ENCODE results near the gene TMEM176B.
"Not testable (repeated sequence)": the region's sequence is repeated elsewhere in the genome, so short reads cannot be mapped to it uniquely, and the experiment has no call there.

Gene TMEM176B

GRCh38 chr7:150791304-150791703, 8.9 kb downstream of the TMEM176B start:
- no peak for DNase-seq (ENCODE audit: low read depth in 1 of 2, low spot score in 1 of 2)

DNA sequence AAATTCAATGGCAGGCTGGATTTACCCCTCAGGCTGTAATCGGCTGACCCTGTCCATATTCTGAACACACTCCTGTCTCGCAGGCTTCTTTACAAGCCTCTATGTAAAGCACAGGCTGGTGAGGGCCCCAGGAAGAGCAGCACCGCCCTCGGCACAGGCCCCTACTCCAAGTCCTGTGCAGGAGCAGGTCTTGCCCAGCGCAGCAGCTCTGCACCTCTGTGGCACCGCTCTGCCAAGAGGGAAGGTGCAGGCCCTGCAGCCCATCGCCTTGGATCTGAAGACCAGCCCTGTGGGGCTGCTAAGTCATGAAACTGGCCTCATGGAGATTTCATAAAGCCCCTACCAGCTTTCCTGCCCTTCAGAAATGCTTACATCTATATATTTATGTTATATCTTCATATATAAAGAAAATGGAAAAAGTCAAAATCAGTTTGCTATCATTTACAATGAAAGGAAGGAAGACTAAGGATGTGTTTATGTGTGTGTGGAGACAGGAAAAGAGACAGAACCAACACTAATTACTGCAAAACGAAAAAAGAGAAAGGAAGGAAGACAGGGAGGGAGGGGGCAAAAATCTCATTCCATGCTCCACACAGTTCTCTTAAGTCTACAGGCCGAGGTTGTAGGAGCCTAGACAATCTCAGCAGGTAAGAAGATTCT, 9.6 kb downstream of the TMEM176B start:
- DNase-seq (ENCODE audit: low read depth in 1 of 2, low spot score in 1 of 2): no peak

DNA sequence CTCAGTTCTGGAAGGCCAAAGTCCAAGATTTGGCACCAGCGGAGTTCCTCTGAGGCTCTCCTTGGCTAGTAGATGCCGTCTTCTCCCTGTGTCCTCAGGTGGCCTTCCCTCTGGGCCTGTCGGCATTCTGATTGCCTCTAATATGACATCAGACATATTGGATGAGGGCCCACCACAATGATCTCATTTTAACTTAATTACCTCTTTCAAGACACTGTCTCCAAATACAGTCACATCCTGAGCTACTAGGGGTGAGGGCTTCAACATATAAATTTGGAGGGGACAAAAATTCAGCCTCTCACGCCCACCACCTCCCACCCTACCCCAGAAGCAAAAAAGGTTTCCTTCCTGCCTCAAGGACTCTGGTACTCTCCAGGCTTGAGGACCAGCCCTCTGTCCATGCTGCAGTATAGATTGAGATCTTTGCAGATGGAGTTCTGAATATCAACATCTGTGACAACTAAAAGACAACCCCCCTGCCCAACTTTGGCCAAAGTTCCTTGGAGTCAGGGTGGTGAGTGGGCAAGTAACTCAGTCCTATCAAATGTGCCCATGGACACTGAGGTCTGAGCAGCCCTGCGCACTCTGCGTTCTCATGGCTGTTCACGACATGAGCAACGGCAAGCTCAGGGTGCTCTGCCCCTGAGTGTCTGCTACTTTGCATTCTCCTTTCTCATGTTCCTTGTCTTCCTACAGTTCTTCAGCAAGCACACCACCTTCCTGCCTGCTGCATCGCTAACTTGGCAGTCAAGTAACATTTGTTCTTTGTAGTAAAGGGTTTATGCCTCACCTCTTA, 11.5 kb downstream of the TMEM176B start:
- DNase-seq (ENCODE audit: low read depth in 1 of 2, low spot score in 1 of 2): no peak

DNA sequence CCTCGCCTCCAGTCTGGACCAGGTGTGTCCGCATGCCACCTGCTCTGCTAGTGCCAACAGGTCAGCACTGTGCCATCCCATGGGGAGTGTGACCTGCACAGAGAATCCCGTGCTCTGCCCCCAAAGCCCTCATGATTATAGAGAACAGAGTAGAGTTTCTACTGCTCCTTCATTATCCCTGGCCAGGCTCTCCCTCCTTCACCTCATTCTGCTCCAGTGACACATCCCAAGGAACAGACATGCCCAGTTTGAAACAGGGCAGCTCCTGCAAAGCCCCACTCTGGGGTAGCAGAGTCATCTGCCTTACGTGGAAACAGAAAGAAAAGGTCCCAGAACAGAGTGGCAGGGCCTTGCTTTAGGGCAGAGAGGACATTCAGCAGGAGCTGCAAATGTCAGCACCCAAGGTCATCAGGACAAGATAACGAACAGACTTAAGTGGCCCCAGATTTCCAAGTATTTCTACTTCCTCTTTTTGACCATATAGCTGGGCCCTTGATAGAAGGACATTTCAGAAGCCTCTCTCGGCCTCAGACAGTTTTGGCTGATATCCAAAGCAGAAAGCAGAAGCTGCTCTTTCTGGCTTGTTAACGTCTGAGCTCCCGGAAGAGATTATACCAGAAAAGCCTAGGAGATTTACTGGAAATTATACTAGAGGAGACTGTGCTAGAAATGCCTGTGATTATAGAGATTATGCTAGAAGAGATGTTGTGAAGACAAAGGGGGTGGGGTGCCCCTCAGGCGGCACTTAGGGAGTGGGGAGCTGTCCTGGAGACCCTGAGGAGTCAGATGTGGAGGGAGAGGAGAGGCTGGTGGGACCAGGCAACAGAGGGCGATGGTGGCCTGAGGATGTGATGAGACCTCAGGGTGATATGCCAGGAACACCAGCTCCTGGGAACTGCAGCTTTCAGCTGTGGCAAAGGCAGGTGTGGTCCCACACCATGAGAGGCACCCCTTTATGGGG, 12.6 kb downstream of the TMEM176B start:
- no peak for DNase-seq (ENCODE audit: low read depth in 1 of 2, low spot score in 1 of 2)

GRCh38 chr7:150784954-150785353, 15.2 kb downstream of the TMEM176B start:
- DNase-seq (ENCODE audit: low read depth in 1 of 2, low spot score in 1 of 2): no peak

DNA sequence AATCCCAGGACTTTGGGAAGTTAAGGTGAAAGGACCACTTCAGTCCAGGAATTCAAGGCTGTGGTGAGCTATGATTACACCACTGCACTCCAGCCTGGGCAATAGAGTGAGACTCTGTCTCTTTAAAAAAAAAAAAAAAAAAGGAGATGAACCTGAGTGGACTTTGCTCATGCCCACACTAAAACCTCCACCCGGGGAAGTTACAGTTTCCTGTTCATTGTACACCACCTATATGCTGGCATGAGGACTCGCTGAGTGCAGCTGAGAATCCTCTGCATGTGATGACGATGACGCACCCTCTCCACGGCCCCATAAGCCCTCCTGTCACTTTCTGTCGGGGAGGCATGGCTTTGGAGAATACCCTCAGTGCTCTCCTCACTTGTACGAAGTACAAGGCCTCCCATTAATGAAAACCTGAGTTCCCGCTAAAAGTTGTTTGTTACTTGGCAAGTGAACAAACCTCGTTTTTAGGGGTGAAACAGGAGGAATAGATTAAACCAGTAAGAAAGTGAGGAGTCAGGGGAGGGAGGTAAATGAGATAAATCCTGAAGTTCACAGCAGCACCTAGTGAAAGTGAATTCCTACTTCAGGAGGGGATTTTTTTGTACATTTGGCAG, 15.9 kb downstream of the TMEM176B start:
- no peak for DNase-seq (ENCODE audit: low read depth in 1 of 2, low spot score in 1 of 2)

DNA sequence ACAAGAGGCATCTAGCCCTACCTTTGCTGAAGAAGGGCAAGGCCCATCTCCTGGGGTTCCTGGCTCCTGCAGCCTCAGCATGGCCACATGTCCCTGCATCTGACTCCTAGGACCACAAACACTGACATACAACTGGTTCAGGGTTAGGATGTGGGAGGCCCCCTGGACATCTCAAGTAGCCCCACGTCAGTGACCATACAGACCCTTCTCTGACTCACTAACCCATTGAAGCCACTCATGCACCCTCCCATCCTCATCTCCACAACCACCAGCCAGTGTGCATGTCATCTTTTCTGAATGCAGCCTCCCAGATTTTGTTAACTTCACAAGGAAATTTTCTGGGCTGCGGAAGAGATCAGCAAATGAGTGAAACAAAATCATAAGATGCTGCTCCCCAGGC, 18.2 kb downstream of the TMEM176B start:
- no peak for DNase-seq (ENCODE audit: low read depth in 1 of 2, low spot score in 1 of 2)

- no peak for DNase-seq (ENCODE audit: low read depth in 1 of 2, low spot score in 1 of 2)
These were observed 19.1 kb downstream of the TMEM176B start for GRCh38 chr7:150781103-150781502.

- no peak for DNase-seq (ENCODE audit: low read depth in 1 of 2, low spot score in 1 of 2)
These were observed 19.9 kb downstream of the TMEM176B start for GRCh38 chr7:150780292-150780691.

- DNase-seq (ENCODE audit: low read depth in 1 of 2, low spot score in 1 of 2): peak; percentile 52 to 68
These were observed 21.3 kb downstream of the TMEM176B start for GRCh38 chr7:150778738-150779301.

DNA sequence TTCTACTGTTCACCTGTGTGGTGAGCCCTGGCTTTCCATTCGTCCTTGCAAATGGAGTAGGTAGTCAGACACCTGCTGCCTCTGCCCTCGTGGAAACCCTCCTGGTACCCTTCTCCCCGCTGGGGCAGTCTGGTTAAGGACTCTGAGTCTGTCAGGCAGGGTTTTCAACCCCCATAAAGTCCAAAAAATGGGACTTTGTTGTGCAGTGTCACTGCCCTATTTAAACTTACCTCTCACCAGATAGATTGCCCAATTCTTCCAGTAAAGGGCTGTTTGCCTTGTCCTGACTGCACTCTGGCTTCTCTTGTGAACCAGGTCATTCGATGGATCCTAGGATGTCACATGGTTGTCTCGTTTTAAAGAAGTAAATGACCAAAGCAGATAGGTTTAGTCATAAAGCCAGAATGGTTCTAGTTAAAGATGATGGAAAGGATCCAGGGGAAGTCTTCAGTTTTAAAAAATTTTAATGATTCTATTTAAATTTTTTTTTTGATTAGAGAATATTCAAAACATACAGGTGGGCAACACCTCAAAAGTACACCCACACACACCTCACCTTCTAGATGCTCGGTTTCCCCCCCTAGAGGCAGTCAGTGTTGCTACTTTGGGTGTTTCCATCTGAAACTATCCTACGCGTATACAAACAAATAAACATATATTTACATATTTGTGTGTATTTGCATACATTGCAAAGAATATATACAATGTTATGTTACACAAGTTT, 22.0 kb downstream of the TMEM176B start:
- DNase-seq (ENCODE audit: low read depth in 1 of 2, low spot score in 1 of 2): no peak

DNA sequence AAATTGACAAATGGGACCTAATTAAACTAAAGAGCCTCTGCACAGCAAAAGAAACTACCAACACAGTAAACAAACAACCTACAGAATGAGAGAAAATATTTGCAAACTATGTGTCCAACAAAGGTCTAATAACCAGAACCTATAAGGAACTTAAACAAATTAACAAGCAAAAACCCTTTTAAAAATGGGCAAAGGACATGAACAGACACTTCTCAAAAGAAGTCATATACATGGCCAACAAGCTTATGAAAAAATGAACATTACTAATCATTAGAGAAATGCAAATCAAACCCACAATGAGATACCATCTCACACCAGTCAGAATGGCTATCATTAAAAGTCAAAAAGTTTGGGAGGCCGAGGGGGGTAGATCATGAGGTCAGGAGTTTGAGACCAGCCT, 26.0 kb downstream of the TMEM176B start:
- DNase-seq (ENCODE audit: low read depth in 1 of 2, low spot score in 1 of 2): not testable (repeated sequence)

DNA sequence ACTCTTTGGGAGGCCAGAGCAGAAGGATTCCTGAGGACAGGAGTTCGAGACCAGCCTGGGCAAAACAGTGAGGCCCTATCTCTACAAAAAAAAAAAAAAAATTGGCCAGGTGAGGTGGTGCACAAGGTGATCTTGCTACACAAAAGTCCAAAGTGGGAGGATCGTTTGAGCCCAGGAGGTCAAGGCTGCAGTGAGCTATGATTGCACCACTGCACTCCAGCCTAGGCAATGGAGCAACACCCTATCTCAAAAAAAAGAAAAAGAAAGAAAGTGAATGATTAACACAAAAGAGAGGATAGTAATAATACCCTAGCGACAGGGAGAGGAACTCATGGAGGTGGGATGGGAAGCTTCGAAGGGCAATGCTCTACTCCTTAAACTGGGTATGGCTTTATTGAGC, 30.4 kb downstream of the TMEM176B start:
- DNase-seq (ENCODE audit: low read depth in 1 of 2, low spot score in 1 of 2): no peak

- DNase-seq (ENCODE audit: low read depth in 1 of 2, low spot score in 1 of 2): no peak
These were observed 33.8 kb downstream of the TMEM176B start for GRCh38 chr7:150766334-150766709.

GRCh38 chr7:150759479-150759878, 40.7 kb downstream of the TMEM176B start:
- DNase-seq (ENCODE audit: low read depth in 1 of 2, low spot score in 1 of 2): no peak

DNA sequence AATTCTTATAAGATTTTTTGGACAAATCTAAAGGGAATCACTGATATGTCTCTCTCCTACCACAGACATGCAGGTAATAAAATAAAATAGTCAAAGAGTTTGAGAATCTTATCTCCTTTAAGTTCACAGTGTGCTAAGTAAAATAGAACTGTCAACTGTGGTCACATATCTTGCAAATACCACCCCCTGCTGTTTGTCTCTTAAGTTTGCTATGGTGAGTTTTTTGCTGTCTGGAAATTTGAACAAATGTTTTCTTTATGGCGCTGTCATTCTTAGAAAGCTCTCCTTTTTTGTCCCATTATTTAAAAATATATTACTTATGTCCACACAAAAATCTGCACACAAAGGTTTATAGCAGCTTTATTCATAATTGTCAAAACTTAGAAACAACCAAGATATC, 43.3 kb downstream of the TMEM176B start:
- DNase-seq (ENCODE audit: low read depth in 1 of 2, low spot score in 1 of 2): no peak

GRCh38 chr7:150756166-150756565, 44.0 kb downstream of the TMEM176B start:
- no peak for DNase-seq (ENCODE audit: low read depth in 1 of 2, low spot score in 1 of 2)

- DNase-seq (ENCODE audit: low read depth in 1 of 2, low spot score in 1 of 2): peak; percentile 44 to 50
These were observed 44.6 kb downstream of the TMEM176B start for GRCh38 chr7:150755473-150756099.

GRCh38 chr7:150754951-150755350, 45.2 kb downstream of the TMEM176B start:
- DNase-seq (ENCODE audit: low read depth in 1 of 2, low spot score in 1 of 2): no peak
